KMS-11 (cell line): ENCODE data around the gene CCNE1.

Source experiments
- H2AFZ ChIP-seq: fragments of 200-600 bp; sonication (generic); 2 replicates; pipeline ENCODE4 v1.6.1; 2016; ENCODE audit warnings: antibody characterized with exemption, mixed run types, low read depth
- H3K27ac ChIP-seq: fragments of 200-600 bp; sonication (generic); 2 replicates; pipeline ENCODE4 v1.6.1; 2016; ENCODE audit warnings: mild to moderate bottlenecking, mixed run types
- H3K27me3 ChIP-seq: fragments of 200-600 bp; sonication (generic); 2 replicates; pipeline ENCODE4 v1.6.1; 2017; ENCODE audit warnings: mild to moderate bottlenecking, low read depth, mixed run types, moderate library complexity; ENCODE audit not compliant: insufficient read depth
- H3K36me3 ChIP-seq: fragments of 200-600 bp; sonication (generic); 2 replicates; pipeline ENCODE4 v1.6.1; 2017; ENCODE audit warnings: mild to moderate bottlenecking, mixed run types; ENCODE audit not compliant: insufficient read depth
- H3K4me1 ChIP-seq: fragments of 200-600 bp; sonication (generic); 2 replicates; pipeline ENCODE4 v1.6.1; 2016; ENCODE audit warnings: mild to moderate bottlenecking, low read depth, mixed run types; ENCODE audit not compliant: poor library complexity, severe bottlenecking
- H3K4me2 ChIP-seq: fragments of 200-600 bp; sonication (generic); 2 replicates; pipeline ENCODE4 v1.7.0; 2016; ENCODE audit warnings: mild to moderate bottlenecking, mixed run types
- H3K4me3 ChIP-seq: fragments of 200-600 bp; sonication (generic); IDR thresholded peaks from 2 replicates; pipeline ENCODE4 v1.6.1; 2017; ENCODE audit warnings: low read depth, low read length, mixed read lengths; ENCODE audit not compliant: insufficient read depth
- H3K79me2 ChIP-seq: fragments of 200-600 bp; sonication (generic); 2 replicates; pipeline ENCODE4 v1.6.1; 2016; ENCODE audit warnings: low read depth, mixed run types; ENCODE audit not compliant: insufficient read depth
- H3K9ac ChIP-seq: fragments of 200-600 bp; sonication (generic); 2 replicates; pipeline ENCODE4 v1.6.1; 2016; ENCODE audit warnings: mild to moderate bottlenecking, mixed run types
- H4K20me1 ChIP-seq: fragments of 200-600 bp; sonication (generic); 2 replicates; pipeline ENCODE4 v1.6.1; 2016; ENCODE audit warnings: mild to moderate bottlenecking, mixed run types; ENCODE audit not compliant: insufficient read depth
- CTCF ChIP-seq: fragments of 200-600 bp; sonication (generic); conservative IDR thresholded peaks from 2 replicates; pipeline ENCODE4 v1.6.1; 2017; ENCODE audit warnings: low read depth, mild to moderate bottlenecking, antibody characterized with exemption, low read length, moderate library complexity, mixed read lengths

Gene CCNE1

DNA sequence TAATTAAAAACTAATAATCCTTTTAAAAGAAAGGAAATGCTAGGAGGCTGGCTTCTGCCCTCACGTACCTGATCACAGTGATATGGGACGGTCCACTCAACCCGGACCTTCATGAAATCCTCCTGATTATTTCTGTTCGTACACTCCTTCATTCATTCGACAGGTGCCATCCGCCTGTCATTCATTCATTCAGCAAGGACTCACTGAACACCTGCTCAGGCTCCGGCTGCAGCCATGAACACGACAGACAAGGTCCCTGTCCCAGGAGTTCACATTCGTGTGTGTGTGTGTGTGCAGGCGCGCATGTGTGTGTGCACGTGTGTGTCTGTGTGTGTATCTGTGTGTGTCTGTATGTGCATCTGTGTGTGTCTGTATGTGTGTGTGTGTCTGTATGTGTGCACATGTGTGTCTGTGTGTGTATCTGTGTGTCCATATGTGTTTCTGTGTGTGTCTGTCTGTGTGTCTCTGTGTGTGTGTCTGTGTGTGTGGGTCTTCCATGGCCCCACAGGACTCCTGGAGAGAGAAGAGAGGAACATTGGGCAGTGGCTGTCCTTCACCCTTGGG is 28.1 kb upstream of the CCNE1 start:
- no peak overlapping the region for H3K27ac ChIP-seq
- no peaks in the 10 kb centered on the region for H4K20me1 ChIP-seq
- H3K9ac ChIP-seq = no peak overlapping the region
- no peaks in the 10 kb centered on the region for H3K27me3 ChIP-seq
- TF ChIP-seq CTCF = no peak
- H3K4me1 ChIP-seq = no peaks in the 10 kb centered on the region
- no peak overlapping the region for H2AFZ ChIP-seq
- H3K36me3 ChIP-seq = no peaks in the 10 kb centered on the region
- H3K4me3 ChIP-seq = no peak overlapping the region
- H3K4me2 ChIP-seq = no peak overlapping the region
- H3K79me2 ChIP-seq = no peaks in the 10 kb centered on the region

GRCh38 chr19:29784598-29785223 is 27.1 kb upstream of the CCNE1 start:
- TF ChIP-seq CTCF = no peak
- Histone ChIP-seq H3K27me3 (no peaks in the 10 kb centered on the region), H3K4me3 (no peak overlapping the region), H3K9ac (no peak overlapping the region), H3K79me2 (no peaks in the 10 kb centered on the region), H2AFZ (no peak overlapping the region), H3K4me1 (no peaks in the 10 kb centered on the region), H4K20me1 (no peaks in the 10 kb centered on the region), H3K4me2 (no peak overlapping the region), H3K36me3 (no peaks in the 10 kb centered on the region), H3K27ac (no peak overlapping the region)

- H3K4me2 ChIP-seq = no peak overlapping the region
- H2AFZ ChIP-seq = no peak overlapping the region
- H3K4me1 ChIP-seq = no peaks in the 10 kb centered on the region
- TF ChIP-seq CTCF = no peak
- no peaks in the 10 kb centered on the region for H3K27me3 ChIP-seq
- no peak overlapping the region for H3K27ac ChIP-seq
- no peak overlapping the region for H3K4me3 ChIP-seq
- no peak overlapping the region for H3K9ac ChIP-seq
- H3K36me3 ChIP-seq = no peaks in the 10 kb centered on the region
- H3K79me2 ChIP-seq = no peaks in the 10 kb centered on the region
- no peaks in the 10 kb centered on the region for H4K20me1 ChIP-seq
Measured at GRCh38 chr19:29785360-29785759, 26.4 kb upstream of the CCNE1 start.

GRCh38 chr19:29785955-29786589 is 25.7 kb upstream of the CCNE1 start:
- H3K4me1 ChIP-seq = no peaks in the 10 kb centered on the region
- no peak overlapping the region for H2AFZ ChIP-seq
- no peaks in the 10 kb centered on the region for H3K79me2 ChIP-seq
- no peaks in the 10 kb centered on the region for H4K20me1 ChIP-seq
- no peaks in the 10 kb centered on the region for H3K27me3 ChIP-seq
- H3K27ac ChIP-seq = no peak overlapping the region
- H3K4me2 ChIP-seq = no peak overlapping the region
- H3K36me3 ChIP-seq = no peaks in the 10 kb centered on the region
- no peak overlapping the region for H3K9ac ChIP-seq
- no peak overlapping the region for H3K4me3 ChIP-seq
- TF ChIP-seq CTCF = peak; percentile 24; the same call in 1 of the 2 replicates
